Hepatocyte (in vitro differentiated cells): ENCODE measurements around the gene SAMD4A.

Source experiments
- EZH2 ChIP-seq: fragments of 200-600 bp; sonication (generic); IDR thresholded peaks from 2 replicates; pipeline ENCODE4 v1.6.1; 2016; ENCODE audit warnings: antibody characterized with exemption, mild to moderate bottlenecking, borderline replicate concordance
- EZH2phosphoT487 ChIP-seq: fragments of 200-600 bp; sonication (generic); IDR thresholded peaks from one replicate; pipeline ENCODE4 v1.6.1; 2018; ENCODE audit warnings: antibody characterized with exemption, mild to moderate bottlenecking, low read depth, moderate library complexity; ENCODE audit not compliant: unreplicated experiment, severe bottlenecking
- TF ChIP-seq, protein P1 (sequence below): fragments of 200-600 bp; sonication (generic); IDR thresholded peaks from 2 replicates; pipeline ENCODE4 v1.5.1; 2016; ENCODE audit warnings: antibody characterized with exemption, mild to moderate bottlenecking; ENCODE audit not compliant: poor library complexity

DNA sequence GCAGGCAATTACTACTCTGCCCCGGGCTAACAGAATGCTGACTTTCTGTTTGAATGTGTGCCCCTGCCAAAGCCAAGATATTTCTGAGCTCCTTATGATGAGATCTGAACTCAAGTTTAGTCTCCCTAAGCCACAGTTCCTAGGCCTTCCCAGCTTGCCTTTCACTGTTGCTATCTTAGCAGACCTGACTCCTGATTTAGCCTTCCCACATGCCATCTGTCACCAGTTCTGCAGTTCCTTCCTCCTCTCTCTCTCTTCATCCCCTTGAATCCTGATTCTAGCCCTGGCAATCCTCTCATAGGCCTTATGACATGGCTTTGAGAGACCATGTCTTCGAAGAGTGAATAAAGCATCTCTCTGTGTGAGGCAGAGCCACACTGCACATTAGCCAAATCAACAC, 12.5 kb upstream of the SAMD4A start:
- TF ChIP-seq EZH2 = no peak
- TF ChIP-seq, protein P1, sequence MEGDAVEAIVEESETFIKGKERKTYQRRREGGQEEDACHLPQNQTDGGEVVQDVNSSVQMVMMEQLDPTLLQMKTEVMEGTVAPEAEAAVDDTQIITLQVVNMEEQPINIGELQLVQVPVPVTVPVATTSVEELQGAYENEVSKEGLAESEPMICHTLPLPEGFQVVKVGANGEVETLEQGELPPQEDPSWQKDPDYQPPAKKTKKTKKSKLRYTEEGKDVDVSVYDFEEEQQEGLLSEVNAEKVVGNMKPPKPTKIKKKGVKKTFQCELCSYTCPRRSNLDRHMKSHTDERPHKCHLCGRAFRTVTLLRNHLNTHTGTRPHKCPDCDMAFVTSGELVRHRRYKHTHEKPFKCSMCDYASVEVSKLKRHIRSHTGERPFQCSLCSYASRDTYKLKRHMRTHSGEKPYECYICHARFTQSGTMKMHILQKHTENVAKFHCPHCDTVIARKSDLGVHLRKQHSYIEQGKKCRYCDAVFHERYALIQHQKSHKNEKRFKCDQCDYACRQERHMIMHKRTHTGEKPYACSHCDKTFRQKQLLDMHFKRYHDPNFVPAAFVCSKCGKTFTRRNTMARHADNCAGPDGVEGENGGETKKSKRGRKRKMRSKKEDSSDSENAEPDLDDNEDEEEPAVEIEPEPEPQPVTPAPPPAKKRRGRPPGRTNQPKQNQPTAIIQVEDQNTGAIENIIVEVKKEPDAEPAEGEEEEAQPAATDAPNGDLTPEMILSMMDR = no peak
- no peak for TF ChIP-seq EZH2phosphoT487
